NB4 (cell line): Measurements from ENCODE around the gene LMAN2.

Experiments used
- MYC ChIP-seq: IDR thresholded peaks from 2 replicates; pipeline ENCODE4 v1.6.1; 2011; ENCODE audit warnings: low read depth, low read length
- POLR2A ChIP-seq: IDR thresholded peaks from 2 replicates; pipeline ENCODE4 v1.6.1; 2011; ENCODE audit warnings: mild to moderate bottlenecking; ENCODE audit not compliant: insufficient read length; ENCODE audit errors: extremely low read depth

- TF ChIP-seq MYC = no peak
- no peak for TF ChIP-seq POLR2A
Measured at GRCh38 chr5:177344891-177345290, 6.6 kb downstream of the LMAN2 start.
